Measurements from ENCODE around the gene TBC1D14. TPM values are rescaled to one million over a fixed set of nuclear protein-coding genes. Genes with fewer than 3 reads are reported as not detected.
A peak's percentile ranks its signal among the peaks of the same experiment; 100 is the strongest.

TBC1D14 gene
- total RNA-seq, 1 donor from 2014 or later = 37.1 TPM

GRCh38 chr4:7020856-7021255 is 111.2 kb downstream of the TBC1D14 start:
- no peak for DNase-seq (ENCODE audit: low spot score)

GRCh38 chr4:7021355-7021754 is 111.7 kb downstream of the TBC1D14 start:
- no peak for DNase-seq (ENCODE audit: low spot score)

- DNase-seq (ENCODE audit: low spot score) = no peak
Measured at GRCh38 chr4:7021930-7022664, 112.5 kb downstream of the TBC1D14 start.

GRCh38 chr4:7023486-7023885 is 113.9 kb downstream of the TBC1D14 start:
- DNase-seq (ENCODE audit: low spot score) = no peak

GRCh38 chr4:7023901-7024300 is 114.3 kb downstream of the TBC1D14 start:
- DNase-seq (ENCODE audit: low spot score) = no peak

- no peak for DNase-seq (ENCODE audit: low spot score)
Measured at GRCh38 chr4:7024336-7024890, 114.8 kb downstream of the TBC1D14 start.

- no peak for DNase-seq (ENCODE audit: low spot score)
Measured at GRCh38 chr4:7025040-7025602, 115.5 kb downstream of the TBC1D14 start.

- DNase-seq (ENCODE audit: low spot score) = no peak
Measured at GRCh38 chr4:7026107-7026506, 116.5 kb downstream of the TBC1D14 start.

GRCh38 chr4:7027284-7027683 is 117.7 kb downstream of the TBC1D14 start:
- DNase-seq (ENCODE audit: low spot score) = no peak

GRCh38 chr4:7027913-7028312 is 118.3 kb downstream of the TBC1D14 start:
- DNase-seq (ENCODE audit: low spot score) = no peak

GRCh38 chr4:7029212-7029611 is 119.6 kb downstream of the TBC1D14 start:
- DNase-seq (ENCODE audit: low spot score) = no peak

GRCh38 chr4:7029921-7030320 is 120.3 kb downstream of the TBC1D14 start:
- DNase-seq (ENCODE audit: low spot score) = no peak

- DNase-seq (ENCODE audit: low spot score) = no peak
Measured at GRCh38 chr4:7030856-7031255, 121.2 kb downstream of the TBC1D14 start.

GRCh38 chr4:7031558-7032449 is 122.2 kb downstream of the TBC1D14 start:
- no peak for DNase-seq (ENCODE audit: low spot score)

GRCh38 chr4:7032596-7032995 is 123.0 kb downstream of the TBC1D14 start:
- no peak for DNase-seq (ENCODE audit: low spot score)

- no peak for DNase-seq (ENCODE audit: low spot score)
Measured at GRCh38 chr4:7034262-7035081, 124.8 kb downstream of the TBC1D14 start.

GRCh38 chr4:7037425-7037824 is 127.8 kb downstream of the TBC1D14 start:
- DNase-seq (ENCODE audit: low spot score) = no peak

GRCh38 chr4:7040765-7041164 is 131.1 kb downstream of the TBC1D14 start:
- DNase-seq (ENCODE audit: low spot score) = no peak

GRCh38 chr4:7041246-7041645 is 131.6 kb downstream of the TBC1D14 start:
- DNase-seq (ENCODE audit: low spot score) = no peak

GRCh38 chr4:7041801-7042502 is 132.3 kb downstream of the TBC1D14 start:
- peak; percentile 53 for DNase-seq (ENCODE audit: low spot score)
